Stimulated activated CD8-positive, alpha-beta memory T cell treated with anti-CD3 and anti-CD28 coated beads, Interleukin-15, amount 100 ng/mL, for 4 hours (primary cell): ENCODE measurements around the gene ARL15.

Source experiments
- DNase-seq, 2 donors: peaks; one replicate each; pipeline ENCODE4 v3.0.0-alpha.2; 2020; ENCODE audit warnings: low read depth in 2 of 2

The ARL15 gene

DNA sequence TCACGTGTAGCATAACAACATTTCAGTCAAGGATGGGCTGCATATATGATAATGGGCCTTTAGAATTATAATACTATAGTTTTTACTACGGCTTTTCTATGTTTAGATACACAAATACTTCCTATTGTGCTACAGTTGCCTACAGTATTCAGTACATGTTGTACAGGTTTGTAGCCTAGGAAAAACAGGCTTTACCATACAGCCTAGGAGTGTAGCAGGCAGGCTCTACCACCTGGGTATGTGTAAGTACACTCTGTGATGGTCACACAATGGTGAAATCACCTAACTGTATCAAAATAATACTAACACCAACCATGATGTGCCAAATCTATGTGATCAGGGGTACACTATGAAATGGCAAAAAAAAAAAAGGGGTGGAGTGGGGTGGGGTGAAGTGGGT lies 372.9 kb downstream of the ARL15 start:
- no peak for DNase-seq

DNA sequence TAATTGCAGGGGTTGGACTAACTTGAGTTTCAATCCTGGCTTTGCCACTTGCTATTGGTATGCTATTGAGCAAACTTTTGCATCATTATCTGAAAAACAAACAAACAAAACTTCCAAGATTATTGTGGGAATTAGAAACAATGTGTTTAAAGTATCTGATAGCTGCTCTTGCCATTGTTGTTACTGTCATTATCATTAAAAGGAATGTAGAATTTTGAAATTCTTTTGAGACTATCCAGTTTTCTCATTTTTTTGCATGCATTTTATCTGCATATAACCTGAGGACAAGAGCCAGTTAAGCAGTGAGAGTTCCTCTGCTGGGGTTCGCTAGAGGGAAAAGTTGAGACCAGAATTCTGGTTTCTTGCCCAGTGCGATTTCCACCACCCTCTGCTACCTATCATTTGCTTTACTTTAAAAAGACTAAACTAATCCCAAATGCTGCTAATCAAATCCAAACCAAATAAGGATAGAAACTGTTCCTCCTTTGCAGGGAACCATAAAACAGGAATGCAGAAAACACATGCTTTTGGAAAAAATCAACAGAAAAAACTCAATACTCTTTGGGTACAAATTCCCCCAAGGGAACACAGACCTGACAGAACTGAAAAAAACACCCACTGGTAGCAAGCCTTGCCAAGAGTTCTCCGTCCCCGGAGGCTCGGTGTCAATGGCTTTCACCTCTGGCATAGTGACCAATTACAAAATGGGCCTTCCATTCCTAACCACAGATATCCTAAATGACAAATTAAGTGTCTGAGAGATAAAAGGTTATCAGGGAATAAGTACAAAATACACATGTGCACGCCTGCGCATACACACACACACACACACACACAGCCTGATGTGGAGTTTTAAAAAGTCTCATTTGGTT lies 373.7 kb downstream of the ARL15 start:
- DNase-seq, result no peak

DNA sequence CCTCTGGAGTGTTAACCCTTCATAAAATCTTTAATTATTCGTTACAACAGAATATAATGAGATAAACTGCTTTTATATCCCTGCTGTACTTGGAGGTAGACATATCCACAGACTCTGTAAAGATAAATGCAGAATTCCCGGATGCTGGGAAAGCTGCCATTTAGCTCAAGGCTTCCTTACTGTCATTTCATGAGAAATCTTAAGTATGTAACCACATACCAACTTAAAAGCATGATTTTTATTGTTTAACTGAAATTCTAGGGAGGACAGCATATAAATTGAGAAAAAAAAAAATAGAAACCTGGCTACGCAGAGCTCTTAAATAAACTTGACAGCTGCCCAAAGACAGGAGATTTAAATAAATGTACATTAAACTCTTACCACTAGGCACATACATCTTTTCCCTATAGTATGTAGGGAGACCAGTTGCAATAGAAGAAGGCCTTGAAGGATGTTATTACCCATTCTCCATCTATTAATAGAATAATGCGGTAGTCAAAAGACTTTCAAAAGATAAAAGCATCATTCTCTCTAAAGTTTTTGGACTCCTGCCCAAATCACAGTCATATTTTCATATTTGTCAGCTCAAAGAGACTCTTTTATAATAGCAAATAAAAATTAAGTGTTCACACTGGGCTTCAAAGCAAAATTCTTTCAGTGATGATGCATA lies 376.1 kb downstream of the ARL15 start:
- DNase-seq, result no peak

DNA sequence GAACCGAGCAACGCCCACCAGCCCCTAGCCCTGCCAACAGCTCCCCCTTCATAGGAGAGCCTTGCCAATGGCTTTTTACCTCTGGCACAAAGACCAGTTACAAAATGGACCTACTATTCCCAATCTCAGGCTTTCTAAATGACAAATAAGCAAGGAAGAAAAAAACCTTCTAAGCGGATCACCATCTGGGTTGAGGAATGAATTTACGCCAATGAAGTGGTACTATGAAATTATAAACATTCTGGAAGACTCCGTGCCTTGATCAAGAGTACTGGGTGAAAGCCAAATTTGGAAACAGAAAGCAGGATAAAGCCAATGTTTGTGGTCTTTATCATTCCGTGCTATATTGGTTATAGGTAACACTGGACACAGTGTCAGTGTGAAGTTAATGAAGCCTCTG lies 378.0 kb downstream of the ARL15 start:
- DNase-seq, result no peak

DNA sequence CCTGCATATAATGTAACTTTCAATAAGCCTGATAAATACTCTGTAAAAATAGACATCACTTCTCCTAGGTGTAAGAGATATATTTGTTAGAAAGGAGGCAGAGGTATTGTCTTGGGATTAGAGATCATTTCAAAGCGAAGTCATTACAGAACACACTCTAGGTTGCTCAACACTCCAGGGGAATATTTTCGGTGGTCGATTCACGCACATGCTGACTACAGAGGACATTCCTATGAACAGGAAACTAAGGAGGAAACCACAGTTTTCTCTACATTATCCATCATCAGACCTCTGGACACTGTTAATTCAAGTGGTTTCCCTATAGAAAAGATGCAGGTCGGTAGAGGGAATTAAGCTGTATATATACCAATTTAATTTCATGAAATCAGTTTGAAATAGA lies 379.9 kb downstream of the ARL15 start:
- DNase-seq, result no peak

DNA sequence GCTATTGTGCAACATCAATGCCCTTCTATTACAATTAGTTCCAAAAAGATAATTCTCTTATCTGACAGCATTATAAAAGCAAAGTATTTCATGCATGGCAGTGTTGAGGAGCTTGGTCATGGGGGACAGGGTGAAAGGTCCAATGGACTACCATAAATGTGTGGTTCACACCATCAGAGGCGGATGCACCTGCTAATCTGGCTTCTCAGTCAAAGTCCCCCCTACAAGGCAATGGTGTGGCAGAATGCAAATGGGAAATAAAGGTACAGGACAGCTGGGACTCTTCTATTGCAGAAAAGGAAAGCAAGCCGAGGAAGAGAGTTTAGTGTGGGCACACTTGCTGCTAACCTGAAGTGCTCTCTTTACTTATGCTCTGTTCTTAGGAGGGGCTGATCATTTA lies 380.8 kb downstream of the ARL15 start:
- DNase-seq, result no peak

DNA sequence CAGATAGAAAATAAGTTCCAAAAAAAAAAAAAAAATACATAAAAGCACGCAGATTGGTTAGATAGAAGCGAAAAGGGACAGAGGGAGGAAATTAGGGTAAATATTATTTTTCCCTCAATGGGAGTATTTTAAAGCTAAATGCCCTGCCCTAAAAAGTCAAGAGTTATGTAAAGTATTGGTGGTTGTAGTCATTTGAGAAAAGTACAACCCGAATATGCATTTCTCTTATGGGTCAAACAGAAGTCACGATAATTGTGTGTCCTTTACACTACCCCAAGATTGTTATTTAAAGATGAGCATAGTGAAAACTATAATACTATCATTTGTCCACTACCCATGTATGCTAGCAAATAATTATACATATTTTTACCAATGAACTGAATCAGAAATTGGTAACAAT lies 381.2 kb downstream of the ARL15 start:
- no peak for DNase-seq

DNA sequence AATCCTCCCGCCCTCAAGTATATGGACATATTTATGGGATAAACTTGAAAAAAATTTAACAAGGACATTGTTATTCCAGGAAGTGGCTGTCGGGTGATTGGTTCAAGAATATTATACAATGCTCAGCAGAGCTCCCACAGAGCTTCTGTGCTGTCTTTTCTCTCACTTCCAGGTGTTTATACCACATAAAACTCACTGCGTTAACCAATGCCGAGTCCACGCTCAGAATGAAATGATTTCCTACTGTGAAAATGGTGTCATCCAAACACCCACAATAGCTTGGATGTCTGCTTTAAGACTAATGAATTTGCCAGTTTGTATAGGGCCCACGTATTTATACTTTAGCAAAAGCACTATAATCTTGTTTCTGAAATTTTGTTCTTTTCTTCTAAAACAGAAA lies 381.7 kb downstream of the ARL15 start:
- no peak for DNase-seq

DNA sequence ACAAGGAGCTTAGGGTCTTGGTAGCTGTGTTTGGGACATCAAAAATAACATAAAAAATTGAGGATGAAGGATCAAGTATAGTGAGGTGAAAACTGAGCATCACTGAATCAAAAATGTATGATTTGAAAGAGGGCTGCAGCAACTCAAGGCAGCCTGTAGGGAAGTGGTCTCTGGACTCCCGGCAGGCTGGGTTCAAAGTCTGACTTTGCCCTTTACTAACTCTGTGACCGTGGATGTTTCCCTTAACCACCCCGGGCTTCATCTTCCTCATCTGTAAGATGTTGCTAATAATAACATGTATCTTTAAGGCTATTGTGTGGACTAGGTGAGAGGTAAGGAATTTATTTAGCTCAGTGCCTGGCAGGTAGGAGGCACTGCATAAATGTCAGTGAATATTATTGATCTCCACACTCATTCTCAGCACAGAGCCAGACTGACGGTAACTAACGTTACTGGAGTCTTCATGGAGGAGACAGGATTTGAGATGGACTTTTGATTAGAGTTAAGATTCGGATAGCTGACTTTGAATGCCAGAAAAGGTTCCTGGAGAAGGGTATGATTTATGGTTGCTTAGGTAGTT lies 382.6 kb downstream of the ARL15 start:
- DNase-seq, result no peak

DNA sequence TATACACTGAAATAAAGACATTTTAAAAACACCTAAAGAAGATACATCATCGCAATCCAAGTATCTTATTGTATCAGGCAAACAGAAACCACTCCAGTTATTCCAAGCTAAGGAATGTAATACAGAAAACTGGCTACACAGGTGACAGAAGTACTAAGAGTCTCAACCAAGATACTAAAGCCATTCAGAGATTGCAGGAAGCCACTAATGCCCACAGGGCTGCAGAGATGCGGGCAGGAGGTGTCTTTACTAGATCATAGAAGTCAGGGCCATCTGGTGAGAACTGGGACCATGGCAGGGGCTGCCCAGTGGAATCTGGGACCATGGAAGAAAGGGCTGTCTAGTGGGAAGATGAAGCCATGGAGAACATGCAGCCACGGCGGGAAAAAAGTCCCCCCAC lies 384.3 kb downstream of the ARL15 start:
- DNase-seq, result no peak

DNA sequence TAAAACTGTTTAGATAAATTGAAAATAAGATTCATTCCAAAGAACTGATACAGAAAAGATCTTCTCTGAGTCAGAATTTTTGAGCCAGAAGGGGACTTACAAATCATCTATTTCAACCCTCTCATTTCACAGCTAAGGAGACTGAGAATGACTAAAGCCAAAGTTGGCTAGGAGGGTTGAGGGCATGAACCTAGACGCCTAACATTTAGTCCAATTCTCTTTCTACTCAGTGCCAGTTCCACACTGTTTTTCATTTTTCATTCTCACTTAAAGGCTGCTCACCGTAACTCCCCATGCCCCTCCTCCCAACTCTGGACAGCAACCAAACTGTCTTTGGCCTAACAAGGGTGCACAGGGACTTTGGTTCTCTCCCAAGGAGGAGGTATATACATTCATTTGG lies 386.0 kb downstream of the ARL15 start:
- no peak for DNase-seq

DNA sequence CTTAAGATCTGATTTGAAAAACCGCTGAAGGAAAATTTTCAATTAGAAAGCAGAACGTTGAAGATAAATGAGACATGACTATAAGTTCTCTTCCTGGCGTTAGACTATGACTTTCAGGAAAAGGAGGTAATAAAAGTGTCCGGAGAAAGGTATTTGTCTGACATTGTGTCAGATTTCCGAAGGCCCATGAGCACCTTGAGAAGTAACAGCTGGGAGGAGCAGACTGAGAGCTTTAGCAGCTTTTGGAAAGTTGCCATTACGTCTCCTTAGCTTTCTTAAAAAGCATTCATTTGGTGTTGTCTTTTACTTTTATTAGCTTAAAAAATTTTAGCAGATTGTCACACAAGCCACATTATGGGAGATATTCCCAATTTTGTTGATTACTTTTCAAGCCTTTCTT lies 386.4 kb downstream of the ARL15 start:
- DNase-seq, result no peak

DNA sequence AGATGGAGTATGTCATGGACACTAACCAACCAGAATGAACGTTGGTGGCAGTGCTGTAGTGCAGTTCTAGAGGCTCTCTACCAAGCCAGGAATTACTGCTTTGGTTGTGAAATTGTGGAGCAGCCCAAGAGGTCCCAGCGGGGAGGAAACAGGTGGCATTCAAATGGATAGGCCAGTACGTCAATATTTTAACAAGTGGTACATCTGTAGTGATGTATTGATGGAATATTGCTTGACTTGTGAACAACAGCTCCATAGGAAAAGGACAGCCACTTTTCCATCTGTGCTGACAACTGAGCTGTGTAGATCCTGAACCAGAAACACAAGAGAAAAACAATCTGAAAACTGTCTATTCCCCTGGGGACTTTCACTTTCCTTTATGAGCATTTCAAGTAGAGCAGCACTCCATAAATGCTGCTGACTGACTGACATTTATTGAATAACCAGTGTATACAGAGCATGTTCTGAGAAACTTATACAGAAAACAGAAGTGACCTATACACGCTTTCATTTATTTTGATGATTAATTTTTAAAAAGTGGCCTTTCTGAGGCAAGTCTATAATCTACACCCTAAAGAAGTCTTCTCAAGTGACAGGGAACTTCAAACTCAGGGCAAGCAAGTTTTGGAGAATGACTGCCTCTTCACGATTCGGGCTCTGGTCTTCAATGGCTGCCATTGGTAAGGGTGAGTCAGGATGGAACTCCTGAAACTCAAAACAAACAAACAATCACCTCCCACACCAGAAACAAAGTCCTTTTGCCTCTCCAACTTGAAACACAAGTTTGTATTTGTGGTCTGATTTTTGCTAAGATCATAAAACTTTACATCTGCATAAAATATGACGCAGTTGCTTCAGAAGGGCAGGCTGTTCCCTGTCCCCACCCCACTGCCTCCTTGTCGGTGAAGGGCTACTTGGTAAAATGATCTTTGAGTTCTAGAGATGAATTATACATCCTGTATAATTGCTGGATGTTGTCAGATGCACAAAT lies 387.6 kb downstream of the ARL15 start:
- no peak for DNase-seq

DNA sequence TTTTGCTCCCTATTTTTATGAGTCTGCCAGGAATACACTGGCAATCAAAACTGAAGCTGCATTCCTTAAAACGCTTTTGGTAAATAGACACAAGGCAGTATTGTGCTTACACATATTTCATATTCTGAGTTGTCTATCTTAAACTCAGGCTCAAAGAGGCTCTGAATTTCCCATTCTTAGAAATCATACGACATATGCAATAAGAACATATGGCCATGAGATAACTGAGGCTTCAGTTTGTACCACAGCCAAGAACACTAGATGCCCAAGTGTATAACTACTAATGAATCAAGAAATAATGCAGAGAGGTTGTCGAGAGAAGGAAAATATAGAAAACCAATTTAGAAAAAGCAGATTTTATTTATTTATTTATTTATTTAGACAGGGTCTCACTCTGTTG lies 392.5 kb downstream of the ARL15 start:
- no peak for DNase-seq

DNA sequence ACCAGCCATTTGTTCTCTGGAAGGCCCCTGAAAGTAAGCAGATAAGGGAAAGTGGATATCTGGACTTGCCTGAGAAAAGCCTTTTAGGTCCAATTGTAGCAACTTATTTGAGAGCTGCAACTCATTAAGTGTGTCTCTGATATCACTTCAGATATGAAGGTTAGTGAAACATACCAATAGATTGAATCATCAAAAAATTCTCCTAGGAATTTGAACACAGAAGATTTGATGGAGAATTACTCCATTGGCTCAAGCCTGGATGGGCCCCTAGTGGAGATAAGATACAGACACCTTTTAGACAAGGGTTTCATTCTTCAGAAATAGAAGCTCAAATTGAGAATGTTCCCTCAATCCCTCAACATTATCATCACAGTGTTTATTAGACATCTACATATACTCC lies 393.3 kb downstream of the ARL15 start:
- DNase-seq, result no peak

DNA sequence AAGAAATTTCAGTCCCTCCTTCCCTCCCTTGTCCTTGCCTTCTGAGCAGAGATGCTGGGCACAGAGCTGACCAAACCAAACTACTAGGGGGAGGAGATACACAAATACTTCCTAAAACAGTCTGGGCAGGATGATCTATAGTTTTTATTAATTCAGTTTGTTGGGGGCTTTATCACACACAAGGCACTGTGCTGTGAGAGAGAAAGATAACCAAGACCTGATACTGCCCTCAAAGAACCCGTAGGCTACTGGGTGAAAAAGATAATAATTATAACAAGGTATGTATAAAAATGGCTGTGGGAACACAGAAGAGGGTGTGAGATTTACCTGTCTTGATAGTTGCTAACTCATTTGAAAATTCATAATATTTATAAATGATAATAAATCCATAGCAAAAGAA lies 395.3 kb downstream of the ARL15 start:
- DNase-seq, result no peak

DNA sequence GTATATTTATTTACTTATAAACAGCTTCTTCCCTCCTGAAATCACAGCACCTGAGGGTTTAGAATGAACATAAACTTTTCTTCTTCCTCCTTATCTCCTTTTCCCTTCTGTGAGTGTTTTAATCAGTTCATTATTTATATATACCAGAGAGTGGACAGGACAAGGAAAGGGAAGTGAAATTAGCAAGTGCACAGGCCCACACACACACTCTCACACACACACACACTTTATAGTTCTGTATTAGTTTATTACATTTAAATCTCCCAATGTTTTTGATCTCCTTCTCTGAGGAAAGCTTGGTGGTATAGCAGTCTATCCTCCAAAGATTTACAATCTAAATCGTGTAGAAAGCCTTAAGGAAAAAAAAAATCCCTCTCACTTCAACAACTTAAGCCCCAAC lies 396.4 kb downstream of the ARL15 start:
- no peak for DNase-seq

DNA sequence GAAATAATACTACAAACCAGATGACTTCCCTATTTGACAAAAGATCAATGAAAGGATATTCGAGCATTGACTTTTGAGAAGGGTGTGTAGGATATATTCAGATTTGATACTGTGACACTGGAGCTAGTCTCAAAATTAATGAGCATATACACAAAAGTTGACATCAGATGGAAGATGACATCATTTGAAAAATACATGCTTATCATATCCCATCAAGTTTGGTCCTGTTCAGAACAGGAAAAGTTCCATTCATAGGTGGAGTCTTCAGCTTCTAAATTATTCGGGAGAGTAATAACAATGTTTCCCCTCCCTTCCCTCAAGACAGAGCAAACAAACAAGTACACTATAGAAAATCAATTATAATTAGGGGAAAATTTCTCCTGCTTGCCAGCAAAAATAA lies 401.6 kb downstream of the ARL15 start:
- DNase-seq, result no peak

DNA sequence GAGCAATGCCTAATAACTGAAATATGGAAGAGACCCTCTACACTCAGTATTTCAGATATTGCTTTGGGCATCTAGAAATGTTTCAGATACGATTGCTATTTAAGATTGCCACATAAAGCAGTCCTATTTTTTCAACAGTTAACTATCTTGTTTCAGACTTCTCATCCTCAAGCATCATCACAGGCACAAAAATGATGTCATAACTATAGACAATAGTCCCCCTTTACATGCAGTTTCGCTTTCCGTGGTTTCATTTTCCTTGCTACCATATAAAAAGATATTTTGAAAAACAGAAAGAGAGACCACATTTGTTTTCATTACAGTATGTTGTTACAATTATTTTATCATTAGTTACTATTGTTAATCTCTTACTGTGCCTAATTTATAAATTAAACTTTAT lies 402.5 kb downstream of the ARL15 start:
- DNase-seq, result no peak

DNA sequence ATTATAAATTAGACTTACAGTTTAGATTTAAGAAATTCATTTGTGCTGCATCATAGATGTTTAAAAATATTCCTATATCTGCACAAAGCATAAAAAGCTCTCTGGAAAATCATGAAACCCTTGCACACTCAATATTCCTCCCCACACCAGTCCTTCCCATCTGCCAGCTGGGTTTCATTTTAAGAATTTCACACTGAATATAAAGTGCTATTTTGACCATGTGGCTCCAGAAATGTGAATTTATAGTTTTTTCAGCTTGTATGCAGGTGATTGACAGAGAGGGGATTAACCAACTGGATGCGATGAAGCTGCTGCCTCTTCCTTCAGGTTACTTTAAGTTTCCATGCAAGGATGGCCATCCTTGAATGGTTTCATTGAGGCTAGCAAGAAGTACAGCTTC lies 403.6 kb downstream of the ARL15 start:
- no peak for DNase-seq

DNA sequence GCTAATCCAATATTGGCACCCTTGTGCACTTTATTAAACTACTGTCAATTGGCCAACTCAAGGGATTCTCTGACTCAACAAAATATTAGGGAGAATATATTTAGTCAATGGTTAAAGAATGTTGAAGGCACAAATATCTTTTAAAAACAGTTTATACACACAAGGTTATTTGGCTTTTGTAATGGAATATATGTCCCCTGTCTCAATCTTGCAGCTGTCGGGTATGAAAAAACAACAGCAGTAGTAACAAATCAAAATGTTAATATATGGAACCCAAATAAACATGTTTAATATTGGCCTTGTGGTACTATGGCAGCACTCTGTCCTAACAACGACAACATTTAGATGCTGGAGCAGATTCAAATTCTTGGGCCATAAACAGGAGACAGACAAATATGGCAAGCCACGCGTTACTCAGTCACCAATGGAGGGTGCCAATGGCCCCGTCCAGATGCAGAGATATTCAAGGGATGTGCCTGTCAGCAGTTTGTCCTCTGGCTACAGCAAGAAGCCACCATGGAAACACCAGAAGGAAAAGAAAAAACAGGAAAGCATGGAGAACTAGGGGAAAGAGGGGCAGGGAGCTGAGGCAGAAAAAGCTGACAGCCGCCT lies 408.0 kb downstream of the ARL15 start:
- DNase-seq, result no peak

DNA sequence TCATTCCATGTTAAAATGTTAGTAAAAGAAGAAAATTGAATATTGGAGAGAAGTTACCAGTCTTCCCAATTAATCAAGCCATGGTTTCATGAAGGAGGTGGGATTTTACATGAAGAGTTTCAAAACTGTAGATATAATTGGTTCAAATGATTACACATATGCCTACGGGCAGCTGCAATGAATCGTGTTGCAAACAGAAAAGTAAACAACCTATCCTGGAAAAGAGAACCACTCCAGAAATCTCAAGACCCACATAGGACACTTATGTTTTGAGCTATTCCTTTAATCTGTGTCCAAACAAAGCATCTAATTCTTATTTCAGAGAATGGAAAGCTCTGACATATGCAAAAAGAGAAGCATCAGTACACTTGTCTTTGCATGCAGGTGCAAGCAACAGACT lies 409.7 kb downstream of the ARL15 start:
- DNase-seq, result no peak
